DOHH2 (cell line): Measurements from ENCODE around the gene RNF167.

Experiments
- H3F3A ChIP-seq: fragments of 200-600 bp; sonication (generic), shearing (Covaris generic); 2 replicates; pipeline ENCODE4 v1.6.0; 2016; ENCODE audit warnings: antibody characterized with exemption, mild to moderate bottlenecking; ENCODE audit not compliant: control insufficient read depth, insufficient read depth
- H3K27ac ChIP-seq: fragments of 200-600 bp; sonication (generic); 2 replicates; pipeline ENCODE4 v1.5.1; 2014; ENCODE audit warnings: low read depth, mild to moderate bottlenecking, low read length, moderate library complexity
- H3K27me3 ChIP-seq: fragments of 200-600 bp; sonication (generic); 2 replicates; pipeline ENCODE4 v1.6.1; 2014; ENCODE audit warnings: mild to moderate bottlenecking, low read length, mixed read lengths; ENCODE audit not compliant: control insufficient read depth
- H3K36me3 ChIP-seq: fragments of 200-600 bp; sonication (generic); 2 replicates; pipeline ENCODE4 v1.6.1; 2014; ENCODE audit warnings: mild to moderate bottlenecking, low read length, moderate library complexity, mixed read lengths; ENCODE audit not compliant: control insufficient read depth
- H3K4me1 ChIP-seq: fragments of 200-600 bp; sonication (generic); 2 replicates; pipeline ENCODE4 v1.6.1; 2014; ENCODE audit warnings: mild to moderate bottlenecking, low read length, mixed read lengths; ENCODE audit not compliant: control insufficient read depth
- H3K4me2 ChIP-seq: fragments of 200-600 bp; sonication (generic); 2 replicates; pipeline ENCODE4 v1.6.0; 2014; ENCODE audit warnings: mild to moderate bottlenecking, low read length, moderate library complexity
- H3K4me3 ChIP-seq: fragments of 200-600 bp; sonication (generic); 2 replicates; pipeline ENCODE4 v1.5.1; 2014; ENCODE audit warnings: mild to moderate bottlenecking, low read length, mixed read lengths
- H3K79me2 ChIP-seq: fragments of 200-600 bp; sonication (generic); 2 replicates; pipeline ENCODE4 v1.6.1; 2014; ENCODE audit warnings: mild to moderate bottlenecking, low read length, mixed read lengths; ENCODE audit not compliant: control insufficient read depth
- H3K9me2 ChIP-seq: fragments of 200-600 bp; sonication (generic); replicated peaks from 2 replicates; pipeline ENCODE4 v1.6.1; 2014; ENCODE audit warnings: mild to moderate bottlenecking, low read length, mixed read lengths; ENCODE audit not compliant: control insufficient read depth
- H3K9me3 ChIP-seq: fragments of 200-600 bp; sonication (generic); 2 replicates; pipeline ENCODE4 v1.6.1; 2014; ENCODE audit warnings: antibody characterized with exemption, low read length, mixed read lengths; ENCODE audit not compliant: control insufficient read depth, insufficient read depth
- H4K20me1 ChIP-seq: fragments of 200-600 bp; sonication (generic); 2 replicates; pipeline ENCODE4 v1.6.0; 2014; ENCODE audit warnings: low read depth, mild to moderate bottlenecking, antibody characterized with exemption, low read length, moderate library complexity; ENCODE audit not compliant: control insufficient read depth, insufficient read depth
- EZH2phosphoT487 ChIP-seq: fragments of 200-600 bp; sonication (generic); IDR thresholded peaks from 2 replicates; pipeline ENCODE4 v1.6.1; 2017; ENCODE audit warnings: borderline replicate concordance, mild to moderate bottlenecking, antibody characterized with exemption, low read length, moderate library complexity, mixed read lengths
- TF ChIP-seq, protein P1 (sequence below): fragments of 200-600 bp; sonication (generic); IDR thresholded peaks from one replicate; pipeline ENCODE4 v1.5.1; 2014; ENCODE audit warnings: antibody characterized with exemption, mild to moderate bottlenecking, low read depth, low read length; ENCODE audit not compliant: poor library complexity, severe bottlenecking

The RNF167 gene

DNA sequence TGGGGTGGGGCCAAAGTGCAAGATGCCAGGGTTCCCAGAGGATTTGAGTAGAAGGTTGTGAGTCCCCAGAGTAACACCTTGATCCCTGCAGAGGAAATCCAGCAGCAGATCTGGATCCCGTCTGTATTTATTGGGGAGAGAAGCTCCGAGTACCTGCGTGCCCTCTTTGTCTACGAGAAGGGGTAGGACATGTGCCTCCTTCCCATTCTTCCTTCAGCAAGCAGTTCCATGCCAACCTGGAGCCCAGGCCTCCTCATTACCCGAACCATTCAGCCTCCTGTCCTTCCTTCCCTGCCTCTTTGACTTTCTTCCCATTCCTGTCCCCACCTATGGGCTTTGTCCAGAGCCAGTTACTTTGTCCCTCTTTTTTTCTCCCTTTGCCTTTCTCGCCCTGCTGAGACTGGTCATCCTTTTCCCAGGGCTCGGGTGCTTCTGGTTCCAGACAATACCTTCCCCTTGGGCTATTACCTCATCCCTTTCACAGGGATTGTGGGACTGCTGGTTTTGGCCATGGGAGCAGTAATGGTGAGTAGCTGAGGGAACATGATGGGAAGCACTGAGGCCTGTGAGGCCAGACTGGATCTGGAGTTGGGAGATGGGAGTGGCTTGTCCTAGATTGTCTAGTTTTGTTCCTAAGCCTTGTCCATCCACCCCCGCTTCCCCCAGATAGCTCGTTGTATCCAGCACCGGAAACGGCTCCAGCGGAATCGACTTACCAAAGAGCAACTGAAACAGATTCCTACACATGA, 2.9 kb downstream of the RNF167 start:
- Histone ChIP-seq H3K4me1 (peaks cover 69% of the 10 kb centered on the region), H3K9me2 (no peaks in the 10 kb centered on the region), H4K20me1 (peaks cover 13% of the 10 kb centered on the region; the same call in 1 of the 2 replicates), H3F3A (peaks cover 61% of the 10 kb centered on the region), H3K9me3 (no peaks in the 10 kb centered on the region), H3K27ac (peak overlapping the region; percentile 99; the same call in 1 of the 2 replicates), H3K79me2 (peaks cover 93% of the 10 kb centered on the region), H3K4me2 (peak overlapping the region; percentile 94), H3K27me3 (no peaks in the 10 kb centered on the region), H3K4me3 (peak overlapping the region; percentile 90; the same call in 1 of the 2 replicates), H3K36me3 (peaks cover 92% of the 10 kb centered on the region)
- no peak for TF ChIP-seq EZH2phosphoT487
- TF ChIP-seq, protein P1, sequence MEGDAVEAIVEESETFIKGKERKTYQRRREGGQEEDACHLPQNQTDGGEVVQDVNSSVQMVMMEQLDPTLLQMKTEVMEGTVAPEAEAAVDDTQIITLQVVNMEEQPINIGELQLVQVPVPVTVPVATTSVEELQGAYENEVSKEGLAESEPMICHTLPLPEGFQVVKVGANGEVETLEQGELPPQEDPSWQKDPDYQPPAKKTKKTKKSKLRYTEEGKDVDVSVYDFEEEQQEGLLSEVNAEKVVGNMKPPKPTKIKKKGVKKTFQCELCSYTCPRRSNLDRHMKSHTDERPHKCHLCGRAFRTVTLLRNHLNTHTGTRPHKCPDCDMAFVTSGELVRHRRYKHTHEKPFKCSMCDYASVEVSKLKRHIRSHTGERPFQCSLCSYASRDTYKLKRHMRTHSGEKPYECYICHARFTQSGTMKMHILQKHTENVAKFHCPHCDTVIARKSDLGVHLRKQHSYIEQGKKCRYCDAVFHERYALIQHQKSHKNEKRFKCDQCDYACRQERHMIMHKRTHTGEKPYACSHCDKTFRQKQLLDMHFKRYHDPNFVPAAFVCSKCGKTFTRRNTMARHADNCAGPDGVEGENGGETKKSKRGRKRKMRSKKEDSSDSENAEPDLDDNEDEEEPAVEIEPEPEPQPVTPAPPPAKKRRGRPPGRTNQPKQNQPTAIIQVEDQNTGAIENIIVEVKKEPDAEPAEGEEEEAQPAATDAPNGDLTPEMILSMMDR, result no peak

DNA sequence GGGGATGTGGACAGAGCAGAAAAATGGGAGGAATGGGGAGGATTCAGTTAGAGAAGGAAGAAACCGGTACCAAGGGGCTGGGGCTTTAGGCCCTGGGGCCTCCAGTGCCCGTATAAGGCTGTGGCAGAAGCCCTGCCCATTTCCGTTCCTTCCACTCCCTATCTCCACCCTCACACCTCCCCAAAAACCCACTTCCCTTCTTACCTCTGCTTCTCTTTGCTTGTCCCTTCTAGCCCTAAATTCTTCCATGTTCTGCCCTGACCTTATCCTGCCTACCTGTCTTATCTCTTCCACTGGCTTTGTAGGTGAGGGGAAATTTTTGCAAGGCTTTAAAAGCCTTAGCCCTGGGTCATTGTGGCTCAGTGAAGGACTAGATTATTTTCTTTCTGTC, 4.1 kb downstream of the RNF167 start:
- Histone ChIP-seq H3K27me3 (no peaks in the 10 kb centered on the region), H3K4me1 (peaks cover 60% of the 10 kb centered on the region), H3K9me2 (no peaks in the 10 kb centered on the region), H3K27ac (peak overlapping the region; percentile 99), H3K79me2 (peaks cover 86% of the 10 kb centered on the region), H4K20me1 (peaks cover 13% of the 10 kb centered on the region; the same call in 1 of the 2 replicates), H3K4me3 (peak overlapping the region; percentile 50), H3K9me3 (no peaks in the 10 kb centered on the region), H3K36me3 (peaks cover 86% of the 10 kb centered on the region), H3F3A (peaks cover 70% of the 10 kb centered on the region), H3K4me2 (peak overlapping the region; percentile 94)
- TF ChIP-seq, protein P1, result no peak
- TF ChIP-seq EZH2phosphoT487, result no peak

DNA sequence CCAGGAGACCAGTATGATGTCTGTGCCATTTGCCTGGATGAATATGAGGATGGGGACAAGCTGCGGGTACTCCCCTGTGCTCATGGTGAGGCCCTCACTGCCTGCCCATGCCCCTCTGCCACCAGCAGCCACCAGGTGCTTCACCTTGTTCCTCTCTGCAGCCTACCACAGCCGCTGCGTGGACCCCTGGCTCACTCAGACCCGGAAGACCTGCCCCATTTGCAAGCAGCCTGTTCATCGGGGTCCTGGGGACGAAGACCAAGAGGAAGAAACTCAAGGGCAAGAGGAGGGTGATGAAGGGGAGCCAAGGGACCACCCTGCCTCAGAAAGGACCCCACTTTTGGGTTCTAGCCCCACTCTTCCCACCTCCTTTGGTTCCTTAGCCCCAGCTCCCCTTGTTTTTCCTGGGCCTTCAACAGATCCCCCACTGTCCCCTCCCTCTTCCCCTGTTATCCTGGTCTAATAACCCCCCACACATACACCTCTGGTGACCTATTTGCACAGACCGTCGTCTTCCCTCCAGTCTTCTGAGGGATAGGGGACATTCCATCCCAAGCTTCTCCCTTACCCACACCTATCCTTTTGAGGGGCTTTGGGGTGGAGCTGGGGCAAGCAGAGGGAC, 4.6 kb downstream of the RNF167 start:
- H4K20me1 ChIP-seq, result peaks cover 13% of the 10 kb centered on the region; the same call in 1 of the 2 replicates
- H3K27ac ChIP-seq, result peak overlapping the region; percentile 99
- H3K9me3 ChIP-seq, result no peaks in the 10 kb centered on the region
- peak overlapping the region; percentile 50 for H3K4me3 ChIP-seq
- peaks cover 71% of the 10 kb centered on the region for H3F3A ChIP-seq
- H3K27me3 ChIP-seq, result no peaks in the 10 kb centered on the region
- H3K4me2 ChIP-seq, result peak overlapping the region; percentile 94
- no peaks in the 10 kb centered on the region for H3K9me2 ChIP-seq
- peaks cover 81% of the 10 kb centered on the region for H3K36me3 ChIP-seq
- H3K4me1 ChIP-seq, result peaks cover 61% of the 10 kb centered on the region
- TF ChIP-seq, protein P1, result no peak
- TF ChIP-seq EZH2phosphoT487, result no peak
- H3K79me2 ChIP-seq, result peaks cover 80% of the 10 kb centered on the region
